GM20000 (cell line): ENCODE measurements around the gene FAM171A1.
"Not testable (repeated sequence)": the region's sequence is repeated elsewhere in the genome, so short reads cannot be mapped to it uniquely, and the experiment has no call there.

Experiments
- DNase-seq: peaks from one replicate; pipeline ENCODE4 v3.0.0; 2012; ENCODE audit warnings: low spot score
- TF ChIP-seq, protein P1 (sequence below): IDR thresholded peaks from 2 replicates; pipeline ENCODE4 v1.5.1; 2012; ENCODE audit warnings: mild to moderate bottlenecking, control low read depth; ENCODE audit errors: extremely low read depth, missing control alignments

FAM171A1 gene

DNA sequence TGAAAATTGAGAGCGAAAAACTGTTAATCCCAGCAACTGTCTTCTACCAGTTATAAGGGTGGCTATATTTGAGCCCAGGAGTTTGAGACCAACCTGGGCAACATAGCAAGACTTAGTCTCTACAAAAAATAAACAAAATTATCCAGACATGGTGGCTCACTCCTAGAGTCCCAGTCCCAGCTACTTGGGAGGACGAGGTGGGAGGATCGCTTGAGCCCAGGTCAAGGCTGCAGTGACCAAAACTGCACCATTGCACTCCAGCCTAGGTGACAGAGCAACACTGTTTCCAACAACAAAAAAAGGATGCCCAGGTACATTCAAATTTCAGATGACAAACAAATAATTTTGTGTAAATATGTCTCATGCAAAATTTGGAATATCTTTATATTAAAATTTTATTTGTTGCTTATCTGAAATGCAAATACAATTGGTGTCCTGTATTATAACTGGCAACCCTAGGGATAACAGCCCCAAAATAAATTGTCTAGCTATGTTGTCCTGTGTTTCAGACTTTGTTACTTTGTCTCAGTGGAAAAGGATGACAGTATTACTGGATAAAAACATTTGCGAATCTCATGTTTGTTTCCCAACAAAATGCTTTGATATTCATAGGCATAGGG, 26.7 kb downstream of the FAM171A1 start:
- TF ChIP-seq, protein P1, sequence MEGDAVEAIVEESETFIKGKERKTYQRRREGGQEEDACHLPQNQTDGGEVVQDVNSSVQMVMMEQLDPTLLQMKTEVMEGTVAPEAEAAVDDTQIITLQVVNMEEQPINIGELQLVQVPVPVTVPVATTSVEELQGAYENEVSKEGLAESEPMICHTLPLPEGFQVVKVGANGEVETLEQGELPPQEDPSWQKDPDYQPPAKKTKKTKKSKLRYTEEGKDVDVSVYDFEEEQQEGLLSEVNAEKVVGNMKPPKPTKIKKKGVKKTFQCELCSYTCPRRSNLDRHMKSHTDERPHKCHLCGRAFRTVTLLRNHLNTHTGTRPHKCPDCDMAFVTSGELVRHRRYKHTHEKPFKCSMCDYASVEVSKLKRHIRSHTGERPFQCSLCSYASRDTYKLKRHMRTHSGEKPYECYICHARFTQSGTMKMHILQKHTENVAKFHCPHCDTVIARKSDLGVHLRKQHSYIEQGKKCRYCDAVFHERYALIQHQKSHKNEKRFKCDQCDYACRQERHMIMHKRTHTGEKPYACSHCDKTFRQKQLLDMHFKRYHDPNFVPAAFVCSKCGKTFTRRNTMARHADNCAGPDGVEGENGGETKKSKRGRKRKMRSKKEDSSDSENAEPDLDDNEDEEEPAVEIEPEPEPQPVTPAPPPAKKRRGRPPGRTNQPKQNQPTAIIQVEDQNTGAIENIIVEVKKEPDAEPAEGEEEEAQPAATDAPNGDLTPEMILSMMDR = no peak
- DNase-seq = no peak

DNA sequence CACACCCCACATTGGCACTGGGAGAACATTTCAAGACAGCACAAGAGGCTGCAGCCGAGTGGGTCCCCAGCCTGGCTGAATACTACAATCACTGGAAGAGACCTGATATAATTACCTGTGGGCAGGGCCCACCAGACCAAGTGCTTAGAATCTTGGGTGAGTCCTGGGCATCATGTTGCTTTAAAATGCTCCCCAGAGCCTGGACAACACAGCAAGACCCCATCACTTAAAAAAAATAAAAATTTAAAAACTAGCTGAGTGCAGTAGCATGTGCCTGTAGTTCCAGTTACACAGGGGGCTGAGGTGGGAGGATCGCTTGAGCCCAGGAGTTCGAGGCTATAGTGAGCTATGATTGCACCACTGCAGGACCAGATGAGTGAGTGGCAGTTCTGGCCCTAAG, 28.1 kb downstream of the FAM171A1 start:
- DNase-seq = no peak

DNA sequence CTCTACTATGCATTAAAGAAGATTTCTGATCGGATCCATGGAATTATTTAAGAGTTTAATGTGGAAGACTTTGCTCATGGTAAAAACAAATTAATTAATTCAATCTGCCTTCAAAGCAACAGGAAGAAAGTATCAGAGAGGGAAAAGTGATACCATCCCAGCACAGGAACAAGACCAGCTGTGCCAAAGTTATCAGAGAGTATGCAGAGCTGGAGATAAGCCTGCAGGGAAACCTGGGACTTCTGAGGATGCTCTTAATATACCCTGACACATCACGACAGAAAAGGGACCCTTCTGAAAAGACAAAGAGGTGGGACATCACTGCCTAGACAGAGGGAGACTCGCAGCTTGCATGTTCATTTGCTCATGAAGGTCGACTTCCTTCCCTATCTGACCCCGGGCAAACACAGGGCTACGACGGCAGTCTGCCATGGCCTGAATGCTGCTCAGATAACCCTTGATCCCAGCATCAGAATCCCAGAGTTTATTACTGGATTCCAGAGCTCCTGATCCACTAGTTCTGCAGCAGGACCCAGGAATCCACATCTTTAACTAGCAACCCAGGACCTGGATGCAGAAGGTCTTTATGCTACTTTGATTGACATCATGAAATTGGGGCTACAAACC, 29.5 kb downstream of the FAM171A1 start:
- no peak for DNase-seq
- TF ChIP-seq, protein P1 = no peak

More for the DNA sequence above, 28.1 kb downstream of the FAM171A1 start:
- TF ChIP-seq, protein P1 = no peak

DNA sequence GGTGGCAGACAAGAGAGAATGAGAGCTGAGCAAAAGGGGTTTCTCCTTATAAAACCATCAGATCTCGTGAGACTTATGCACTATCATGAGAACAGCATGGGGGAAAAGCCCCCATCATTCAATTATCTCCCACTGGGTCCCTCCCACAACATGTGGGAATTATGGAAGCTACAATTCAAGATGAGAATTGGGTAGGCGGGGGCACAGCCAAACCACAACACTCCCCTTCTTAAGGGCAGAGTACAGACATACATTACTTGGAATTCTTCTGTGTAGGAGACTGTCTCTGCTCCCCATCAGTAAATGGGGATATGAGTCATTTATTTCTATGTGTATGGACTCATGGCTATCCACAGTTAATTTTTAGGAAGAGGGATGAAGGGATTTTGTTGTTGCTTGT, 31.2 kb downstream of the FAM171A1 start:
- TF ChIP-seq, protein P1 = no peak
- DNase-seq = no peak

DNA sequence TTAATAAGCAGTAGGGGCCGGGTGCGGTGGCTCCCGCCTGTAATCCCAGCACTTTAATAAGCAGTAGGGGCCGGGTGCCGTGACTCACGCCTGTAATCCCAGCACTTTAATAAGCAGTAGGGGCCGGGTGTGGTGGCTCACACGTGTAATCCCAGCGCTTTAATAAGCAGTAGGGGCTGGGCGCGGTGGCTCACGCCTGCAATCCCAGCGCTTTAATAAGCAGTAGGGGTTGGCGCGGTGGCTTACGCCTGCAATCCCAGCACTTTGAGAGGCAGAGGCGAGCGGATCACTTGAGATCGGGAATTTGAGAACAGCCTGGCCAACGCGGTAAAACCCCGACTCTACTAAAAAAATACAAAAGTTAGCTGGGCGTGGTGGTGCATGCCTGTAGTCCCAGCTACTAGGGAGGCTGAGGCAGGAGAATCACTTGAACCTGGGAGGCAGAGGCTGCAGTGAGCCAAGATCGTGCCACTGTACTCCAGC, 33.6 kb downstream of the FAM171A1 start:
- not testable (repeated sequence) for DNase-seq

DNA sequence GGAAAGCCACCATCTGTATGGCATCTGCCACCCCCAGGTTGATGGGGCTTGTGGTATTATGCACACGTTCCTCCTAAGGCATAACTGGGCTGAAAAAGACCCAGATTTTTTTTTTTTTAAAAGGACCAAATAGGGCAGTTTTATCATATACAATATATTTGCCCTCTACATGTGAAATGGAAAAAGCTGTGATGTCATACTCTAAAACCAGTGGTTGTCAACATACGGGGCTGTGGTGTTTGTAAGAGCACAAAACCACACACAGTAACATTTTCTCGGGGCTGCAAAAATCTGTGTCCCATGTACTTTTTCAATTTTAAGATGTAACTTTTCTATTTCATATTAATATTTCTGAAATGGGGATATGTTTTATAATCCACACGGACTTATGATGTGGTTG, 34.9 kb downstream of the FAM171A1 start:
- TF ChIP-seq, protein P1 = no peak
- no peak for DNase-seq

DNA sequence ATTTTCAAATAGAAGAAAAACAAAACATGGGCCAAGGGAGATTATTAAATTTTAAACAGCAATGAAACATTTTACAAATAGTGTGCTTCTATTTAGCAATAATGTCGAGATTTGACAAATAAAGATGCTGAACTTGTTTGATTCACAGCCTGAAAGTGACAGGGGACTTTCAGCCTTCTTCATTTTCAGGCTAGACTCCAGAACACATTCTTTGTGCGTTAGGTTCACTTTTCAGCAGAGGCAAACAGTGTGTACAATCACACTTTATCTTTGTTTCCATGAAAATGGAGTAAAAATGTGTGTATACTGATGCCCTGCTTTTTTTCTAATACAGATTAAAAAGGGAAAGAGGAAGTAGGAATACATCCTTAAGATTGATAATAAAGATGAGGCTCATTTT, 35.6 kb downstream of the FAM171A1 start:
- TF ChIP-seq, protein P1 = no peak
- no peak for DNase-seq
